Hepatocyte (in vitro differentiated cells): ENCODE measurements around the gene LINGO1.

Experiments
- CTCF ChIP-seq: fragments of 200-600 bp; sonication (generic); IDR thresholded peaks from 2 replicates; pipeline ENCODE4 v1.5.1; 2016; ENCODE audit warnings: antibody characterized with exemption, mild to moderate bottlenecking; ENCODE audit not compliant: poor library complexity
- EZH2phosphoT487 ChIP-seq: fragments of 200-600 bp; sonication (generic); IDR thresholded peaks from one replicate; pipeline ENCODE4 v1.6.1; 2018; ENCODE audit warnings: antibody characterized with exemption, mild to moderate bottlenecking, low read depth, moderate library complexity; ENCODE audit not compliant: unreplicated experiment, severe bottlenecking

- no peak for TF ChIP-seq CTCF
- no peak for TF ChIP-seq EZH2phosphoT487
Observed at GRCh38 chr15:77642793-77643430, 10.2 kb upstream of the LINGO1 start.
